ENCODE results near the gene POLQ.
"Not testable (repeated sequence)": the region's sequence is repeated elsewhere in the genome, so short reads cannot be mapped to it uniquely, and the experiment has no call there.

- TF ChIP-seq CTCF, POLR2A (IDR thresholded peaks at IDR 0.05): not testable (repeated sequence)
These were observed 149.8 kb downstream of the POLQ start for GRCh38 chr3:121395967-121396366.
